ENCODE results near the gene SLC2A8.

Gene SLC2A8

DNA sequence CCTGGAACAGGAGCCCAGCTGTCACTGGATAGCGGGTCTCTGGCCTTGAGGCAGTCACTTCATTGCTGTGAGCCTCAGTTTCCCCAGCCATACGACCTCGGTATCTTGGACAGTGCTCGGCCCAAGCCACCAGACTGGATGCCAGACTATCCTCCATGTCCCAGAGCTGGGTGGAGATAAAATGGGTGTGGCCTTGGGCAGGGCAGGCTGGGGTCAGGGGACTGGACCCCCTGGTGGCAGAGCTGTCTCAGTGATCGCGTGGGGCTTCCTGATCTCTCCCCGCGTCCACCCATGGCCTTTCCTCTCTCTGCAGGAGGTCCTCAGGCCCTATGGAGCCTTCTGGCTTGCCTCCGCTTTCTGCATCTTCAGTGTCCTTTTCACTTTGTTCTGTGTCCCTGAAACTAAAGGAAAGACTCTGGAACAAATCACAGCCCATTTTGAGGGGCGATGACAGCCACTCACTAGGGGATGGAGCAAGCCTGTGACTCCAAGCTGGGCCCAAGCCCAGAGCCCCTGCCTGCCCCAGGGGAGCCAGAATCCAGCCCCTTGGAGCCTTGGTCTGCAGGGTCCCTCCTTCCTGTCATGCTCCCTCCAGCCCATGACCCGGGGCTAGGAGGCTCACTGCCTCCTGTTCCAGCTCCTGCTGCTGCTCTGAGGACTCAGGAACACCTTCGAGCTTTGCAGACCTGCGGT, 10.0 kb downstream of the SLC2A8 start:
- Mint-ChIP-seq H3K27ac (peak overlapping the region; percentile 78), H3K4me3 (no peak overlapping the region), H3K27me3 (ENCODE audit: low read depth, poor library complexity) (peaks cover 4% of the 10 kb centered on the region), H3K4me1 (no peaks in the 10 kb centered on the region), H3K9me3 (no peaks in the 10 kb centered on the region), H3K36me3 (ENCODE audit: low read depth) (peaks cover 4% of the 10 kb centered on the region)
- DNase-seq = no peak
- TF ChIP-seq, protein P1, sequence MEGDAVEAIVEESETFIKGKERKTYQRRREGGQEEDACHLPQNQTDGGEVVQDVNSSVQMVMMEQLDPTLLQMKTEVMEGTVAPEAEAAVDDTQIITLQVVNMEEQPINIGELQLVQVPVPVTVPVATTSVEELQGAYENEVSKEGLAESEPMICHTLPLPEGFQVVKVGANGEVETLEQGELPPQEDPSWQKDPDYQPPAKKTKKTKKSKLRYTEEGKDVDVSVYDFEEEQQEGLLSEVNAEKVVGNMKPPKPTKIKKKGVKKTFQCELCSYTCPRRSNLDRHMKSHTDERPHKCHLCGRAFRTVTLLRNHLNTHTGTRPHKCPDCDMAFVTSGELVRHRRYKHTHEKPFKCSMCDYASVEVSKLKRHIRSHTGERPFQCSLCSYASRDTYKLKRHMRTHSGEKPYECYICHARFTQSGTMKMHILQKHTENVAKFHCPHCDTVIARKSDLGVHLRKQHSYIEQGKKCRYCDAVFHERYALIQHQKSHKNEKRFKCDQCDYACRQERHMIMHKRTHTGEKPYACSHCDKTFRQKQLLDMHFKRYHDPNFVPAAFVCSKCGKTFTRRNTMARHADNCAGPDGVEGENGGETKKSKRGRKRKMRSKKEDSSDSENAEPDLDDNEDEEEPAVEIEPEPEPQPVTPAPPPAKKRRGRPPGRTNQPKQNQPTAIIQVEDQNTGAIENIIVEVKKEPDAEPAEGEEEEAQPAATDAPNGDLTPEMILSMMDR (IDR thresholded peaks at IDR 0.05) = no peak

DNA sequence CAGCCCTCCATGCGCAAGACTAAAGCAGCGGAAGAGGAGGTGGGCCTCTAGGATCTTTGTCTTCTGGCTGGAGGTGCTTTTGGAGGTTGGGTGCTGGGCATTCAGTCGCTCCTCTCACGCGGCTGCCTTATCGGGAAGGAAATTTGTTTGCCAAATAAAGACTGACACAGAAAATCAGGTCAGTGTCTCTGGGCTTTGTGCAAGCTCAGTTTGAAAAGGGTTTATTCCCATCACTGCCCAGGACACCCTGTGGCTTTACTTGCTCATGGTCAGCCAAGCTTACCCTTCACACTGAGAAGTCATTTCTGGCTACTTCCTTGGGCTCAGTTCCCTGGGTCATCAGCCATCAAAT, 10.5 kb downstream of the SLC2A8 start:
- no peak overlapping the region for H3K4me3 Mint-ChIP-seq
- H3K36me3 Mint-ChIP-seq (ENCODE audit: low read depth) = peaks cover 4% of the 10 kb centered on the region
- no peaks in the 10 kb centered on the region for H3K4me1 Mint-ChIP-seq
- peaks cover 4% of the 10 kb centered on the region for H3K27me3 Mint-ChIP-seq (ENCODE audit: low read depth, poor library complexity)
- DNase-seq = no peak
- TF ChIP-seq, protein P1 (IDR thresholded peaks at IDR 0.05) = no peak
- peak overlapping the region; percentile 78 for H3K27ac Mint-ChIP-seq
- no peaks in the 10 kb centered on the region for H3K9me3 Mint-ChIP-seq

DNA sequence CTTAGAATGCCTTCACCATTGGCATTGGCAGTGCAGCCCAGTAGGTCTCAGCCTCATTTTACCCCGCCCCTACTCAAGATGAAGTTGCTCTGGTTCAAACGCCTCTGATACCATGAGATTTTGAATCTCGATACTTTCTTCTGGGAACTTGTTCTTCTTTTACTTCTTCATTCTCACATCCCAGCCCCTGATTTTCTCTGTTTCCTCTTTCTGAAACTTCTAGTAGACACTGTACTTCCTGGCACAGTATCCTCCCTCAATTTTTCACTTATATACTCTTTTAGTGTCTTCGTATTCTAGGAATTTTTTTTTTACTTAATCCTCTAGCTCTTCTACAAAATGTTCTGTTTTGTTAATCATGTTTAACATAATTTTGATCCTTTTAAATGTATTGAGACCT, 14.2 kb downstream of the SLC2A8 start:
- TF ChIP-seq, protein P1 (IDR thresholded peaks at IDR 0.05) = no peak
- Mint-ChIP-seq H3K27ac (peak overlapping the region; percentile 2), H3K4me1 (peaks cover 25% of the 10 kb centered on the region), H3K4me3 (no peak overlapping the region), H3K36me3 (ENCODE audit: low read depth) (peaks cover 8% of the 10 kb centered on the region), H3K27me3 (ENCODE audit: low read depth, poor library complexity) (peaks cover 7% of the 10 kb centered on the region), H3K9me3 (no peaks in the 10 kb centered on the region)
- no peak for DNase-seq

DNA sequence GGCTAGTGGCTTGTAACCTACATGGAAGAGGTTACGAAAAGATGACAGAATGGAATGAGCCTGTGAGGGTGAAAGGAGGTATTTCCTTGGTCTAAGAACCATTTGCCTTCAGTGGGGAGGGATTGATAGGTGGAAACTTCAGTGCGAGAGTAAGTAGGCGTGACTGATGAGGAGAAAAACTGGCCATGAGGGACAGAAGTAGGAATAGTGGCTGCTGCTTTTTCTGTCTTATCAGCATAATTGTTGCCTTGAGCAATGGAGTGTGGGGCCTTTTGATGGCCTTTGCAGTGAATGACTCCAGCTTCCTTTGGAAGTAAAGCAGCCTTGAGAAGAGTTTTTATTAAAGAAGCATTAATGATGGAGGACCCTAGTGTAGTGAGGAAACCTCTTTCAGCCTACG, 18.2 kb downstream of the SLC2A8 start:
- Mint-ChIP-seq H3K36me3 (ENCODE audit: low read depth) (peaks cover 8% of the 10 kb centered on the region), H3K9me3 (no peaks in the 10 kb centered on the region), H3K4me1 (peaks cover 25% of the 10 kb centered on the region), H3K27me3 (ENCODE audit: low read depth, poor library complexity) (peaks cover 5% of the 10 kb centered on the region), H3K27ac (no peak overlapping the region), H3K4me3 (no peak overlapping the region)
- TF ChIP-seq, protein P1 (IDR thresholded peaks at IDR 0.05) = no peak
- no peak for DNase-seq

DNA sequence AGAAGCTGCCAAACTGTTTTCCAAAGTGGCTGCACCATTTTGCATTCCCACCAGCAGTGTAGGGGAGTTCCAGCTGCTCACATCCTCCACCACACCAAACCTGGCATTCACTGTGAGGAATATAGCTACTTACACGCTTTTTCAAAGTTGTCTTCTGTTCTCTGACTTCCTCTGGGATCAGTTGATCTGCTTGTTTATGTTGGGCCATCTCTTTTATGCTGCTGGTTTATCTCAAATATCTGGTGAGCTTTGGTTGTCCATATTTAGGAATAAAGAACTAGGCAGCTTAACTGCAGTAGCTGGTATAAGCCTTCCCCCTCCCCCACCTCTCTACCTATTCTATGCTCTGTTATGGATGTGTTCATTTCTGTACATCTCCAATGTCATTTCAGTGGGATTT, 18.7 kb downstream of the SLC2A8 start:
- DNase-seq = no peak
- H3K9me3 Mint-ChIP-seq = no peaks in the 10 kb centered on the region
- TF ChIP-seq, protein P1 (IDR thresholded peaks at IDR 0.05) = no peak
- H3K4me3 Mint-ChIP-seq = no peak overlapping the region
- H3K4me1 Mint-ChIP-seq = peaks cover 25% of the 10 kb centered on the region
- H3K36me3 Mint-ChIP-seq (ENCODE audit: low read depth) = peaks cover 8% of the 10 kb centered on the region
- peaks cover 4% of the 10 kb centered on the region for H3K27me3 Mint-ChIP-seq (ENCODE audit: low read depth, poor library complexity)
- H3K27ac Mint-ChIP-seq = no peak overlapping the region

All from nephron progenitor cell (in vitro differentiated cells).